ENCODE measurements around the gene USP53.

The USP53 gene

GRCh38 chr4:119237201-119237600, 24.7 kb downstream of the USP53 start:
- H3K36me3 ChIP-seq, result no peaks in the 10 kb centered on the region; the same call in 1 of the 2 replicates
- peaks cover 11% of the 10 kb centered on the region for H3K4me1 ChIP-seq
- no peaks in the 10 kb centered on the region for H3K27me3 ChIP-seq
- TF ChIP-seq CTCF (IDR thresholded peaks at IDR 0.05; ENCODE audit: low read depth, low read length), result no peak
- no peaks in the 10 kb centered on the region for H3K9me3 ChIP-seq
- DNase-seq, result no peak
- H3K4me3 ChIP-seq (ENCODE audit: low read depth, low read length), result no peak overlapping the region

GRCh38 chr4:119237642-119238041, 25.1 kb downstream of the USP53 start:
- no peak overlapping the region for H3K4me3 ChIP-seq (ENCODE audit: low read depth, low read length)
- TF ChIP-seq CTCF (IDR thresholded peaks at IDR 0.05; ENCODE audit: low read depth, low read length), result no peak
- H3K9me3 ChIP-seq, result no peaks in the 10 kb centered on the region
- no peaks in the 10 kb centered on the region; the same call in 1 of the 2 replicates for H3K36me3 ChIP-seq
- DNase-seq, result no peak
- peaks cover 11% of the 10 kb centered on the region for H3K4me1 ChIP-seq
- no peaks in the 10 kb centered on the region for H3K27me3 ChIP-seq

GRCh38 chr4:119238068-119238722, 25.7 kb downstream of the USP53 start:
- no peak for TF ChIP-seq CTCF (IDR thresholded peaks at IDR 0.05; ENCODE audit: low read depth, low read length)
- DNase-seq, result no peak
- Histone ChIP-seq H3K36me3 (no peaks in the 10 kb centered on the region; the same call in 1 of the 2 replicates), H3K4me1 (peaks cover 11% of the 10 kb centered on the region), H3K27me3 (no peaks in the 10 kb centered on the region), H3K9me3 (no peaks in the 10 kb centered on the region), H3K4me3 (ENCODE audit: low read depth, low read length) (no peak overlapping the region)

GRCh38 chr4:119240128-119240527, 27.6 kb downstream of the USP53 start:
- TF ChIP-seq CTCF (IDR thresholded peaks at IDR 0.05; ENCODE audit: low read depth, low read length), result no peak
- peaks cover 5% of the 10 kb centered on the region for H3K4me1 ChIP-seq
- H3K36me3 ChIP-seq, result no peaks in the 10 kb centered on the region; the same call in 1 of the 2 replicates
- no peaks in the 10 kb centered on the region for H3K9me3 ChIP-seq
- no peak overlapping the region for H3K4me3 ChIP-seq (ENCODE audit: low read depth, low read length)
- H3K27me3 ChIP-seq, result no peaks in the 10 kb centered on the region
- no peak for DNase-seq

GRCh38 chr4:119240568-119240967, 28.1 kb downstream of the USP53 start:
- Histone ChIP-seq H3K27me3 (no peaks in the 10 kb centered on the region), H3K9me3 (no peaks in the 10 kb centered on the region), H3K4me1 (peaks cover 5% of the 10 kb centered on the region), H3K36me3 (no peaks in the 10 kb centered on the region; the same call in 1 of the 2 replicates), H3K4me3 (ENCODE audit: low read depth, low read length) (no peak overlapping the region)
- DNase-seq, result no peak
- no peak for TF ChIP-seq CTCF (IDR thresholded peaks at IDR 0.05; ENCODE audit: low read depth, low read length)

- H3K27me3 ChIP-seq, result no peaks in the 10 kb centered on the region
- H3K4me3 ChIP-seq (ENCODE audit: low read depth, low read length), result no peak overlapping the region
- no peak for DNase-seq
- TF ChIP-seq CTCF (IDR thresholded peaks at IDR 0.05; ENCODE audit: low read depth, low read length), result no peak
- H3K36me3 ChIP-seq, result no peaks in the 10 kb centered on the region
- no peaks in the 10 kb centered on the region for H3K9me3 ChIP-seq
- H3K4me1 ChIP-seq, result peaks cover 5% of the 10 kb centered on the region
Measured at GRCh38 chr4:119242417-119242816, 29.9 kb downstream of the USP53 start.

Measured in BE2C (cell line).